HepG2 (cell line): Measurements from ENCODE around the gene BRD8. TPM values are rescaled to one million over a fixed set of nuclear protein-coding genes. Genes with fewer than 3 reads are reported as not detected.

ENCODE experiments used
- BCL3 ChIP-seq: sonication (generic); formaldehyde crosslinking; IDR thresholded peaks from 2 replicates; pipeline ENCODE4 v1.5.1; 2020; ENCODE audit warnings: mild to moderate bottlenecking, missing genetic modification reagents, moderate library complexity
- BHLHE40 ChIP-seq: IDR thresholded peaks from 2 replicates; pipeline ENCODE4 v1.6.1; 2011; ENCODE audit warnings: low read length, improper control_type of control experiment
- CBFB ChIP-seq: sonication (generic); formaldehyde crosslinking; IDR thresholded peaks from 2 replicates; pipeline ENCODE4 v1.4.0; 2020; ENCODE audit warnings: missing genetic modification reagents
- CBX2 ChIP-seq, 2 experiments: fragments of 200-600 bp in 1 of 2; sonication (generic); formaldehyde crosslinking in 1 of 2; IDR thresholded peaks; 2 replicates each; pipeline versions ENCODE4 v1.7.0 to v1.8.1; 2018 to 2022; ENCODE audit warnings: low read depth in 2 of 2, low read length in 1 of 2, mild to moderate bottlenecking in 1 of 2, missing genetic modification reagents in 1 of 2
- EZH2 ChIP-seq: conservative IDR thresholded peaks from 2 replicates; pipeline ENCODE4 v1.6.1; 2012; ENCODE audit warnings: mild to moderate bottlenecking, low read depth, low read length, moderate library complexity
- GATAD2A ChIP-seq: IDR thresholded peaks from 2 replicates; pipeline ENCODE4 v1.6.1; 2016
- HDAC6 ChIP-seq: fragments of 200-600 bp; sonication (generic); IDR thresholded peaks from 2 replicates; pipeline ENCODE4 v1.7.0; 2017; ENCODE audit warnings: mild to moderate bottlenecking, antibody characterized with exemption, low read length, low read depth
- IKZF4 ChIP-seq: sonication (generic); formaldehyde crosslinking; IDR thresholded peaks from 2 replicates; pipeline ENCODE4 v1.5.1; 2020; ENCODE audit warnings: borderline replicate concordance, mild to moderate bottlenecking, low read depth, missing genetic modification reagents; ENCODE audit errors: not compliant biosample characterization
- KDM6A ChIP-seq: IDR thresholded peaks from 2 replicates; pipeline ENCODE4 v1.6.1; 2016; ENCODE audit warnings: low read depth
- KLF11 ChIP-seq: IDR thresholded peaks from 2 replicates; pipeline ENCODE4 v1.6.1; 2016; ENCODE audit warnings: missing compliant biosample characterization
- RORA ChIP-seq: sonication (generic); formaldehyde crosslinking; IDR thresholded peaks from 2 replicates; pipeline ENCODE4 v1.5.0; 2020; ENCODE audit warnings: mild to moderate bottlenecking, missing genetic modification reagents, moderate library complexity
- SMYD3 ChIP-seq: sonication (generic); formaldehyde crosslinking; IDR thresholded peaks from 2 replicates; pipeline ENCODE4 v1.8.1; 2023; ENCODE audit warnings: mild to moderate bottlenecking, missing genetic modification reagents
- WIZ ChIP-seq: sonication (generic); formaldehyde crosslinking; IDR thresholded peaks from 2 replicates; pipeline ENCODE4 v1.5.1; 2020; ENCODE audit warnings: mild to moderate bottlenecking, missing genetic modification reagents
- ZBTB21 ChIP-seq: sonication (generic); formaldehyde crosslinking; IDR thresholded peaks from 2 replicates; pipeline ENCODE4 v1.4.0; 2020; ENCODE audit warnings: missing genetic modification reagents
- ZNF232 ChIP-seq: sonication (generic); formaldehyde crosslinking; IDR thresholded peaks from 2 replicates; pipeline ENCODE4 v1.4.0; 2020; ENCODE audit warnings: missing genetic modification reagents, borderline replicate concordance
- ZNF260 ChIP-seq: sonication (generic); formaldehyde crosslinking; IDR thresholded peaks from 2 replicates; pipeline ENCODE4 v1.4.0; 2020; ENCODE audit warnings: missing genetic modification reagents, low read depth, mild to moderate bottlenecking, borderline replicate concordance
- ZNF296 ChIP-seq: sonication (generic); formaldehyde crosslinking; conservative IDR thresholded peaks from 2 replicates; pipeline ENCODE4 v1.5.0; 2020; ENCODE audit warnings: mild to moderate bottlenecking, missing genetic modification reagents
- ZNF343 ChIP-seq: sonication (generic); formaldehyde crosslinking; IDR thresholded peaks from 2 replicates; pipeline ENCODE4 v1.4.0; 2020; ENCODE audit warnings: mild to moderate bottlenecking, missing genetic modification reagents
- ZNF510 ChIP-seq: sonication (generic); formaldehyde crosslinking; IDR thresholded peaks from 2 replicates; pipeline ENCODE4 v1.4.0; 2020; ENCODE audit warnings: low read depth, mild to moderate bottlenecking, missing genetic modification reagents
- ZNF605 ChIP-seq: sonication (generic); formaldehyde crosslinking; IDR thresholded peaks from 2 replicates; pipeline ENCODE4 v1.8.0; 2022; ENCODE audit warnings: mild to moderate bottlenecking, missing genetic modification reagents
- ZNF766 ChIP-seq: sonication (generic); formaldehyde crosslinking; IDR thresholded peaks from 2 replicates; pipeline ENCODE4 v1.5.0; 2020; ENCODE audit warnings: missing genetic modification reagents, borderline replicate concordance
- polyA plus RNA-seq, 8 experiments: library from polyadenylated mRNA; depleted of rRNA in 3 of 8; stranded (reverse) in 7 of 8; unstranded in 1 of 8; fragments of >200 nt; fragmentation: Illumina TruSeq in 4 of 8; extraction: Trizol in 4 of 8; gene quantifications; 2 replicates each; pipeline versions ENCODE4 v1.2.1 to v1.2.3, GENCODE V29; 2011 to 2016; ENCODE audit warnings: low read depth in 4 of 8, missing spikeins in 1 of 8, mixed read lengths in 1 of 8; ENCODE audit not compliant: insufficient read depth in 1 of 8
- total RNA-seq, 5 experiments: library from RNA; depleted of rRNA; stranded (reverse); fragments of >200 nt; fragmentation: Illumina TruSeq; extraction: Trizol; gene quantifications; 2 replicates each; pipeline ENCODE4 v1.2.3, GENCODE V29; 2016; ENCODE audit warnings: low read depth in 1 of 5
- TF ChIP-seq, protein P1 (sequence below): sonication (generic); formaldehyde crosslinking; IDR thresholded peaks from 2 replicates; pipeline ENCODE4 v1.8.1; 2023; ENCODE audit warnings: mild to moderate bottlenecking, moderate library complexity, missing genetic modification reagents
- TF ChIP-seq, protein P2 (sequence below): sonication (generic); formaldehyde crosslinking; IDR thresholded peaks from 2 replicates; pipeline ENCODE4 v1.9.0; 2021; ENCODE audit warnings: missing genetic modification reagents, borderline replicate concordance
- TF ChIP-seq, protein P3 (sequence below): sonication (generic); formaldehyde crosslinking; IDR thresholded peaks from 2 replicates; pipeline ENCODE4 v1.5.1; 2020; ENCODE audit warnings: mild to moderate bottlenecking, moderate library complexity, missing genetic modification reagents

BRD8 gene
- total and polyA plus RNA-seq, 2 of the 13 experiments (the other 11 are each of a cell fraction or from before 2014, with no cell fraction given): 62.5 to 71.1 TPM

GRCh38 chr5:138180183-138180782, 1.9 kb upstream of the BRD8 start (continued):
- TF ChIP-seq RORA (CRISPR knock-in tag) (no peak), ZNF296 (no peak), SMYD3 (CRISPR knock-in tag) (no peak), BCL3 (CRISPR knock-in tag) (no peak), IKZF4 (CRISPR knock-in tag) (no peak), KDM6A (no peak), EZH2 (no peak), WIZ (CRISPR knock-in tag) (no peak), ZNF232 (no peak), ZNF605 (CRISPR knock-in tag) (no peak), ZNF260 (CRISPR knock-in tag) (no peak), ZNF343 (CRISPR knock-in tag) (no peak), HDAC6 (no peak), GATAD2A (no peak), BHLHE40 (no peak), CBFB (no peak), ZBTB21 (CRISPR knock-in tag) (no peak), CBX2 (IDR thresholded peaks at IDR 0.05; ENCODE audit: low read depth, low read length) (no peak), CBX2 (CRISPR knock-in tag; IDR thresholded peaks at IDR 0.05; ENCODE audit: low read depth) (no peak), ZNF510 (CRISPR knock-in tag) (no peak), ZNF766 (CRISPR knock-in tag) (no peak), KLF11 (no peak)
- TF ChIP-seq, protein P1, sequence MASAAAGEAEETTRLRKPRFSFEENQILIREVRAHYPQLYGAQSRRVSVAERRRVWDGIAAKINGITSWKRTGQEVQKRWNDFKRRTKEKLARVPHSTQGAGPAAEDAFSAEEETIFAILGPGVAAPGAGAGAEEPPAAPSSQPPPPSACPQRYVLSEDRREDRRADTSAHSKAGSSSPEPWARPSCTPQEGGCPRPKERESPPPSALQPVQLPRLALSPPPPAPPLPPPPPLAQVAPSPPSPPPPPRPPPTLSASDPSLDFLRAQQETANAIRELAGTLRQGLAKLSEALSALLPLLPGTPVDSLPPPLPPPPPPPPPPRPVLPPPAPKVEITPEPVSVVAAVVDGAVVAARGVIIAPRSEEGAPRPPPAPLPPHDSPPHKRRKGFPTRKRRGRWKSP (CRISPR knock-in tag): no peak
- TF ChIP-seq, protein P2, sequence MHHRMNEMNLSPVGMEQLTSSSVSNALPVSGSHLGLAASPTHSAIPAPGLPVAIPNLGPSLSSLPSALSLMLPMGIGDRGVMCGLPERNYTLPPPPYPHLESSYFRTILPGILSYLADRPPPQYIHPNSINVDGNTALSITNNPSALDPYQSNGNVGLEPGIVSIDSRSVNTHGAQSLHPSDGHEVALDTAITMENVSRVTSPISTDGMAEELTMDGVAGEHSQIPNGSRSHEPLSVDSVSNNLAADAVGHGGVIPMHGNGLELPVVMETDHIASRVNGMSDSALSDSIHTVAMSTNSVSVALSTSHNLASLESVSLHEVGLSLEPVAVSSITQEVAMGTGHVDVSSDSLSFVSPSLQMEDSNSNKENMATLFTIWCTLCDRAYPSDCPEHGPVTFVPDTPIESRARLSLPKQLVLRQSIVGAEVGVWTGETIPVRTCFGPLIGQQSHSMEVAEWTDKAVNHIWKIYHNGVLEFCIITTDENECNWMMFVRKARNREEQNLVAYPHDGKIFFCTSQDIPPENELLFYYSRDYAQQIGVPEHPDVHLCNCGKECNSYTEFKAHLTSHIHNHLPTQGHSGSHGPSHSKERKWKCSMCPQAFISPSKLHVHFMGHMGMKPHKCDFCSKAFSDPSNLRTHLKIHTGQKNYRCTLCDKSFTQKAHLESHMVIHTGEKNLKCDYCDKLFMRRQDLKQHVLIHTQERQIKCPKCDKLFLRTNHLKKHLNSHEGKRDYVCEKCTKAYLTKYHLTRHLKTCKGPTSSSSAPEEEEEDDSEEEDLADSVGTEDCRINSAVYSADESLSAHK: no peak
- TF ChIP-seq, protein P3, sequence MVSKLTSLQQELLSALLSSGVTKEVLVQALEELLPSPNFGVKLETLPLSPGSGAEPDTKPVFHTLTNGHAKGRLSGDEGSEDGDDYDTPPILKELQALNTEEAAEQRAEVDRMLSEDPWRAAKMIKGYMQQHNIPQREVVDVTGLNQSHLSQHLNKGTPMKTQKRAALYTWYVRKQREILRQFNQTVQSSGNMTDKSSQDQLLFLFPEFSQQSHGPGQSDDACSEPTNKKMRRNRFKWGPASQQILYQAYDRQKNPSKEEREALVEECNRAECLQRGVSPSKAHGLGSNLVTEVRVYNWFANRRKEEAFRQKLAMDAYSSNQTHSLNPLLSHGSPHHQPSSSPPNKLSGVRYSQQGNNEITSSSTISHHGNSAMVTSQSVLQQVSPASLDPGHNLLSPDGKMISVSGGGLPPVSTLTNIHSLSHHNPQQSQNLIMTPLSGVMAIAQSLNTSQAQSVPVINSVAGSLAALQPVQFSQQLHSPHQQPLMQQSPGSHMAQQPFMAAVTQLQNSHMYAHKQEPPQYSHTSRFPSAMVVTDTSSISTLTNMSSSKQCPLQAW (CRISPR knock-in tag): no peak
